HepG2 (cell line): Measurements from ENCODE around the gene DND1. TPM values are rescaled to one million over a fixed set of nuclear protein-coding genes. Genes with fewer than 3 reads are reported as not detected.

Experiments
- ATAC-seq: fragments of 200-7000 bp; cut with Tn5 transposase; 3 replicates; pipeline ENCODE4 v1.9.1; 2020; ENCODE audit warnings: mild to moderate bottlenecking, moderate library complexity
- BruUV-seq: library from RNA; stranded (reverse); fragments of 400-500 nt; replicated peaks from 2 replicates; lab custom pipeline; 2021; lab: Mats Ljungman, UMichigan
- CTCF ChIA-PET: fragments of 300-600 bp; formaldehyde crosslinking; extraction: SDS; loops from one replicate; lab custom pipeline; 2021; ENCODE audit warnings: low total read pairs, inconsistent platforms, low intra/inter-chr PET ratio; lab: Yijun Ruan, JAX
- POLR2A ChIA-PET: fragments of 350-600 bp; sonication (Branson Sonifier 250); formaldehyde crosslinking; loops from one replicate; lab custom pipeline; 2020; ENCODE audit warnings: antibody characterized with exemption, inconsistent platforms; lab: Yijun Ruan, JAX
- DNase-seq: peaks from one replicate; pipeline ENCODE4 v3.0.0-alpha.2; 2015; ENCODE audit warnings: low spot score
- FAIRE-seq: peaks from 3 replicates; lab custom pipeline; 2011; peaks lifted over from hg19 to GRCh38; lab: Jason Lieb, UNC
- H2AFZ ChIP-seq: one replicate; pipeline ENCODE4 v1.6.1; 2011; ENCODE audit warnings: low read length, inconsistent platforms
- H3K27ac ChIP-seq: fragments of 300-600 bp; 3 replicates; pipeline ENCODE4 v1.8.0; 2011; ENCODE audit warnings: mixed run types, mild to moderate bottlenecking, mixed read lengths, low read length, inconsistent platforms; ENCODE audit not compliant: insufficient read depth; ENCODE audit errors: extremely low read length
- H3K27me3 ChIP-seq, 2 experiments: fragments of 200-600 bp in 1 of 2; 2 replicates in 1 of 2; 3 replicates in 1 of 2; pipeline versions ENCODE4 v1.6.0 to v1.8.0; 2011; ENCODE audit warnings: low read length in 2 of 2, mild to moderate bottlenecking in 2 of 2, moderate library complexity in 2 of 2, inconsistent platforms in 1 of 2; ENCODE audit not compliant: insufficient read depth in 2 of 2, control insufficient read depth in 1 of 2
- H3K36me3 ChIP-seq, 2 experiments: fragments of 200-600 bp in 1 of 2; replicated peaks in 1 of 2; 2 replicates in 1 of 2; 3 replicates in 1 of 2; pipeline versions ENCODE4 v1.5.1 to v1.8.0; 2011; ENCODE audit warnings: low read length in 2 of 2, inconsistent platforms in 1 of 2; ENCODE audit not compliant: insufficient read depth in 2 of 2, control insufficient read depth in 1 of 2
- H3K4me1 ChIP-seq: 2 replicates; pipeline ENCODE4 v1.5.1; 2012; ENCODE audit warnings: low read length, inconsistent platforms; ENCODE audit not compliant: insufficient read depth
- H3K4me2 ChIP-seq: 2 replicates; pipeline ENCODE4 v1.6.0; 2011; ENCODE audit warnings: low read depth, low read length, inconsistent platforms
- H3K4me3 ChIP-seq, 3 experiments: fragments of 200-600 bp in 1 of 3; sonication (generic), shearing (Covaris generic) in 1 of 3; replicated peaks in 1 of 3; 2 replicates each; pipeline ENCODE4 v1.5.1; 2011 to 2016; ENCODE audit warnings: low read length in 3 of 3, inconsistent platforms in 2 of 3, low read depth in 2 of 3, mild to moderate bottlenecking in 2 of 3, control low read depth in 1 of 3, mixed read lengths in 1 of 3; ENCODE audit not compliant: insufficient read depth in 1 of 3
- H3K79me2 ChIP-seq: one replicate; pipeline ENCODE4 v1.6.1; 2011; ENCODE audit warnings: low read length, inconsistent platforms; ENCODE audit not compliant: insufficient read depth
- H3K9ac ChIP-seq: 2 replicates; pipeline ENCODE4 v1.6.0; 2011; ENCODE audit warnings: mild to moderate bottlenecking, low read depth, low read length, inconsistent platforms; ENCODE audit not compliant: insufficient read depth
- H3K9me3 ChIP-seq: 2 replicates; pipeline ENCODE4 v1.5.1; 2012; ENCODE audit warnings: mild to moderate bottlenecking, low read length
- H4K20me1 ChIP-seq: 2 replicates; pipeline ENCODE4 v1.6.0; 2011; ENCODE audit warnings: inconsistent platforms, mild to moderate bottlenecking, low read length, moderate library complexity; ENCODE audit not compliant: insufficient read depth
- ATF7 ChIP-seq, 2 experiments: fragments of 450-650 bp in 1 of 2; sonication (generic) in 1 of 2; formaldehyde crosslinking in 1 of 2; IDR thresholded peaks; 2 replicates each; pipeline versions ENCODE4 v1.4.0 to v1.6.1; 2016 to 2020; ENCODE audit warnings: antibody characterized with exemption in 1 of 2, mild to moderate bottlenecking in 1 of 2, missing genetic modification reagents in 1 of 2
- KDM5A ChIP-seq: fragments of 200-600 bp; sonication (generic); IDR thresholded peaks from 2 replicates; pipeline ENCODE4 v1.7.0; 2018; ENCODE audit warnings: antibody characterized with exemption, mild to moderate bottlenecking, low read length, borderline replicate concordance
- RBM39 ChIP-seq: fragments of 200-400 bp; formaldehyde crosslinking; IDR thresholded peaks from one replicate; pipeline ENCODE4 v1.6.1; 2018; ENCODE audit warnings: antibody characterized with exemption, mild to moderate bottlenecking, low read depth, low read length; ENCODE audit not compliant: poor library complexity, severe bottlenecking
- REST ChIP-seq, 2 experiments: IDR thresholded peaks; 2 replicates each; pipeline ENCODE4 v1.6.1; 2011 to 2012; ENCODE audit warnings: low read length in 2 of 2, borderline replicate concordance in 1 of 2, low read depth in 1 of 2, mild to moderate bottlenecking in 1 of 2, moderate library complexity in 1 of 2
- ZBTB3 ChIP-seq: sonication (generic); formaldehyde crosslinking; IDR thresholded peaks from 2 replicates; pipeline ENCODE4 v1.4.0; 2020; ENCODE audit warnings: low read depth, mild to moderate bottlenecking, moderate library complexity, missing genetic modification reagents, borderline replicate concordance
- ZBTB49 ChIP-seq: sonication (generic); formaldehyde crosslinking; IDR thresholded peaks from 2 replicates; pipeline ENCODE4 v1.4.0; 2020; ENCODE audit warnings: missing genetic modification reagents, borderline replicate concordance
- ZNF260 ChIP-seq: sonication (generic); formaldehyde crosslinking; IDR thresholded peaks from 2 replicates; pipeline ENCODE4 v1.4.0; 2020; ENCODE audit warnings: missing genetic modification reagents, low read depth, mild to moderate bottlenecking, borderline replicate concordance
- ZNF382 ChIP-seq: sonication (generic); formaldehyde crosslinking; IDR thresholded peaks from 2 replicates; pipeline ENCODE4 v1.5.0; 2020; ENCODE audit warnings: missing genetic modification reagents, mild to moderate bottlenecking, borderline replicate concordance
- ZNF414 ChIP-seq: sonication (generic); formaldehyde crosslinking; IDR thresholded peaks from 2 replicates; pipeline ENCODE4 v1.5.0; 2020; ENCODE audit warnings: missing genetic modification reagents
- ZNF75D ChIP-seq: sonication (generic); formaldehyde crosslinking; IDR thresholded peaks from 2 replicates; pipeline ENCODE4 v1.8.1; 2023; ENCODE audit warnings: missing genetic modification reagents, mild to moderate bottlenecking, borderline replicate concordance
- ZNF792 ChIP-seq: IDR thresholded peaks from 2 replicates; pipeline ENCODE4 v1.6.1; 2016
- WGBS: methylation state at CpG from one replicate; pipeline ENCODE4 v1.1.6; 2017; ENCODE audit warnings: low lambda C conversion rate; 5-methylcytosine and 5-hydroxymethylcytosine counted together
- in situ Hi-C: cut with HindIII; loops from 2 replicates; pipeline ENCODE4 v1.10.0; 2017; ENCODE audit warnings: low pct_unique_long_range_greater_than_20kb; ENCODE audit not compliant: extremely low pct_ligation_motif_present
- intact Hi-C: fragments of 100-400 bp; cut with micrococcal nuclease; formaldehyde crosslinking; loops from one replicate; pipeline ENCODE4 v1.10.0; 2022; ENCODE audit not compliant: unreplicated experiment
- polyA plus RNA-seq, 8 experiments: library from polyadenylated mRNA; depleted of rRNA in 3 of 8; stranded (reverse) in 7 of 8; unstranded in 1 of 8; fragments of >200 nt; fragmentation: Illumina TruSeq in 4 of 8; extraction: Trizol in 4 of 8; gene quantifications; 2 replicates each; pipeline versions ENCODE4 v1.2.1 to v1.2.3, GENCODE V29; 2011 to 2016; ENCODE audit warnings: low read depth in 4 of 8, missing spikeins in 1 of 8, mixed read lengths in 1 of 8; ENCODE audit not compliant: insufficient read depth in 1 of 8
- total RNA-seq, 5 experiments: library from RNA; depleted of rRNA; stranded (reverse); fragments of >200 nt; fragmentation: Illumina TruSeq; extraction: Trizol; gene quantifications; 2 replicates each; pipeline ENCODE4 v1.2.3, GENCODE V29; 2016; ENCODE audit warnings: low read depth in 1 of 5
- TF ChIP-seq, protein P1 (sequence below): IDR thresholded peaks from 2 replicates; pipeline ENCODE4 v1.6.1; 2016; ENCODE audit warnings: missing compliant biosample characterization, missing genetic modification reagents, borderline replicate concordance
- TF ChIP-seq, protein P2 (sequence below): sonication (generic); formaldehyde crosslinking; IDR thresholded peaks from 2 replicates; pipeline ENCODE4 v1.8.1; 2023; ENCODE audit warnings: mild to moderate bottlenecking, moderate library complexity, missing genetic modification reagents

DND1 gene
- total and polyA plus RNA-seq, 2 of the 13 experiments (the other 11 are each of a cell fraction or from before 2014, with no cell fraction given) = 0.48 to 0.55 TPM

DNA sequence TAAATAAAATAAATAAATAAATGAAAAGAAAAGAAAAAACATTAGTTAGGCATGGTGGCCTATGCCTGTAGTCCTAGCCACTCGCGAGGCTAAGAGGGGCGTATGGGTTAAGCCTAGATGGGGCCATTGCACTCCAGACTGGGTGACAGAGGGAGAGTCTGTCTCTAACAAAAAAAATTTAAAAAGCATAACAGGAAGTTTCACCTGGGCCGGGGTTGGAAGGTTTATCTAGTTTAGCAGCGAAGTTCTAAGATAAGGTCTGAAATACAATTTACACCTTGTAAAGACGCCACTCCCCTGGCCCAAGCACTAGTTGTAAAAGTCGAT lies 44.9 kb upstream of the DND1 start:
- FAIRE-seq = no peak
- TF ChIP-seq RBM39 (no peak), ZBTB3 (CRISPR knock-in tag) (no peak), ATF7 (IDR thresholded peaks at IDR 0.05) (no peak), ATF7 (CRISPR knock-in tag; IDR thresholded peaks at IDR 0.05) (no peak), ZNF382 (no peak), ZNF414 (no peak), ZNF75D (CRISPR knock-in tag) (no peak; the same call in 1 of the 2 replicates), KDM5A (no peak), ZBTB49 (CRISPR knock-in tag) (no peak), ZNF260 (CRISPR knock-in tag) (no peak), REST (IDR thresholded peaks at IDR 0.05; ENCODE audit: borderline replicate concordance in 1 of 2, low read depth in 1 of 2, low read length in 2 of 2) (no peak), ZNF792 (CRISPR knock-in tag) (no peak)
- TF ChIP-seq, protein P1, sequence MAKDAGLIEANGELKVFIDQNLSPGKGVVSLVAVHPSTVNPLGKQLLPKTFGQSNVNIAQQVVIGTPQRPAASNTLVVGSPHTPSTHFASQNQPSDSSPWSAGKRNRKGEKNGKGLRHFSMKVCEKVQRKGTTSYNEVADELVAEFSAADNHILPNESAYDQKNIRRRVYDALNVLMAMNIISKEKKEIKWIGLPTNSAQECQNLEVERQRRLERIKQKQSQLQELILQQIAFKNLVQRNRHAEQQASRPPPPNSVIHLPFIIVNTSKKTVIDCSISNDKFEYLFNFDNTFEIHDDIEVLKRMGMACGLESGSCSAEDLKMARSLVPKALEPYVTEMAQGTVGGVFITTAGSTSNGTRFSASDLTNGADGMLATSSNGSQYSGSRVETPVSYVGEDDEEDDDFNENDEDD (CRISPR knock-in tag) = no peak
- TF ChIP-seq, protein P2, sequence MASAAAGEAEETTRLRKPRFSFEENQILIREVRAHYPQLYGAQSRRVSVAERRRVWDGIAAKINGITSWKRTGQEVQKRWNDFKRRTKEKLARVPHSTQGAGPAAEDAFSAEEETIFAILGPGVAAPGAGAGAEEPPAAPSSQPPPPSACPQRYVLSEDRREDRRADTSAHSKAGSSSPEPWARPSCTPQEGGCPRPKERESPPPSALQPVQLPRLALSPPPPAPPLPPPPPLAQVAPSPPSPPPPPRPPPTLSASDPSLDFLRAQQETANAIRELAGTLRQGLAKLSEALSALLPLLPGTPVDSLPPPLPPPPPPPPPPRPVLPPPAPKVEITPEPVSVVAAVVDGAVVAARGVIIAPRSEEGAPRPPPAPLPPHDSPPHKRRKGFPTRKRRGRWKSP (CRISPR knock-in tag) = no peak

More for the DNA sequence above, 44.9 kb upstream of the DND1 start:
- peak overlapping the region; percentile 79 for H3K27ac ChIP-seq
- peak; percentile 2; the same call in 2 of the 3 replicates for ATAC-seq
- in situ Hi-C loops (no loop called here), intact Hi-C loops (loop anchor here (2.0 to 10.0 kb wide), 6 partner anchors 27 to 543 kb away; partner anchors contain the start of genes ANKHD1, CYSTM1, HARS1 and HARS2)
- 59% methylated on average over 7 of the region's 7 CpGs for WGBS
- no peaks in the 10 kb centered on the region for H3K9me3 ChIP-seq
- H3K9ac ChIP-seq = peak overlapping the region; percentile 57
- no peaks in the 10 kb centered on the region for H3K36me3 ChIP-seq
- H4K20me1 ChIP-seq = no peaks in the 10 kb centered on the region
- peaks cover 16% of the 10 kb centered on the region for H3K4me1 ChIP-seq
- ChIA-PET POLR2A (interaction anchor here (0.6 to 2.9 kb wide), 13 partner anchors 7 to 317 kb away, joined by 3 to 21 read pairs (median 8); partner anchors contain the start of genes ANKHD1, APBB3, HARS1 and HARS2), CTCF (no interaction called here)
- H3K79me2 ChIP-seq = no peaks in the 10 kb centered on the region
- peak overlapping the region; percentile 59 for H2AFZ ChIP-seq
- TSS peak; percentile 99 for BruUV-seq
- no peak for DNase-seq
- H3K4me2 ChIP-seq = peak overlapping the region; percentile 61
- no peaks in the 10 kb centered on the region for H3K27me3 ChIP-seq
- peak overlapping the region; percentile 23 to 64 (median 60); a peak in 5 of 6 replicates for H3K4me3 ChIP-seq
